HG02763 (cell line): Measurements from ENCODE around the gene SIRPD.

Experiments used
- ATAC-seq: cut with Tn5 transposase; IDR thresholded peaks from one replicate; pipeline ENCODE4 v1.9.1; 2021; ENCODE audit warnings: mild to moderate bottlenecking, moderate library complexity; ENCODE audit not compliant: unreplicated experiment

SIRPD gene

GRCh38 chr20:1538655-1539054 lies 18.9 kb downstream of the SIRPD start:
- no peak for ATAC-seq

- ATAC-seq = no peak
These were observed 19.8 kb downstream of the SIRPD start for GRCh38 chr20:1537731-1538058.

GRCh38 chr20:1536893-1537730 lies 20.4 kb downstream of the SIRPD start:
- no peak for ATAC-seq

- ATAC-seq = peak; percentile 85
These were observed 21.9 kb downstream of the SIRPD start for GRCh38 chr20:1535420-1536175.

GRCh38 chr20:1534526-1534925 lies 23.0 kb downstream of the SIRPD start:
- ATAC-seq = no peak

GRCh38 chr20:1533059-1533458 lies 24.4 kb downstream of the SIRPD start:
- no peak for ATAC-seq

GRCh38 chr20:1528811-1529210 lies 28.7 kb downstream of the SIRPD start:
- no peak for ATAC-seq

- no peak for ATAC-seq
These were observed 29.6 kb downstream of the SIRPD start for GRCh38 chr20:1527923-1528322.

GRCh38 chr20:1526896-1527295 lies 30.6 kb downstream of the SIRPD start:
- no peak for ATAC-seq

- no peak for ATAC-seq
These were observed 31.2 kb downstream of the SIRPD start for GRCh38 chr20:1526310-1526709.

GRCh38 chr20:1524004-1524403 lies 33.5 kb downstream of the SIRPD start:
- no peak for ATAC-seq

GRCh38 chr20:1517010-1517409 lies 40.5 kb downstream of the SIRPD start:
- no peak for ATAC-seq

- no peak for ATAC-seq
These were observed 43.7 kb downstream of the SIRPD start for GRCh38 chr20:1513801-1514200.

GRCh38 chr20:1509237-1509636 lies 48.3 kb downstream of the SIRPD start:
- ATAC-seq = no peak

GRCh38 chr20:1508574-1508973 lies 48.9 kb downstream of the SIRPD start:
- ATAC-seq = no peak

GRCh38 chr20:1507276-1507675 lies 50.2 kb downstream of the SIRPD start:
- no peak for ATAC-seq

- ATAC-seq = no peak
These were observed 51.6 kb downstream of the SIRPD start for GRCh38 chr20:1505871-1506270.

GRCh38 chr20:1505361-1505760 lies 52.1 kb downstream of the SIRPD start:
- ATAC-seq = no peak

- peak; percentile 95 for ATAC-seq
These were observed 53.8 kb downstream of the SIRPD start for GRCh38 chr20:1503564-1504227.

- no peak for ATAC-seq
These were observed 57.0 kb downstream of the SIRPD start for GRCh38 chr20:1500496-1500895.

- ATAC-seq = no peak
These were observed 57.7 kb downstream of the SIRPD start for GRCh38 chr20:1499528-1500420.
